GM12875 (cell line): ENCODE results near the gene ZBTB7C.

Source experiments
- H3K4me3 ChIP-seq: one replicate; pipeline ENCODE4 v1.5.1; 2011; ENCODE audit warnings: low read depth, low read length, control low read depth
- TF ChIP-seq, protein P1 (sequence below): IDR thresholded peaks from 2 replicates; pipeline ENCODE4 v1.5.1; 2011; ENCODE audit warnings: low read depth, mild to moderate bottlenecking, control low read depth, inconsistent platforms, low read length, moderate library complexity, borderline replicate concordance; ENCODE audit not compliant: insufficient read depth

The ZBTB7C gene

DNA sequence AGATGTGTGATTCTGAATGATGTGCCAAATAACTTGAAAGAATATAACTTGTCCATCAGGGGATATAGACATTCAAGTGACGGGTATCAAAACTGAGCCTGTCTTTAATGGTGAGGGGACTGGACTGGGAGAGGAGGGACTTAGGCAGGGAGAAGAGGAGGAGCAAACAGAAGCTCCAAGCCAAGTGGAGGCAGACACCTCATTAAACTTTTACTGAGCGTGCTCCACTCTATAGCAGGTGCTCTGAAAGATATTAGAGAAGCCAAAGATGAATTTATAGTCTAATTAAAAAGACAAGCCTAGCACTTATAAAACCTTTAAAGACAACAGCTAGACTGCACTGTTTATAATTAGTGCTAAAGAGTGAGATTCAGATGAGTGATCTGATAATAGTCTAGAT is 431.0 kb downstream of the ZBTB7C start:
- no peak overlapping the region for H3K4me3 ChIP-seq
- TF ChIP-seq, protein P1, sequence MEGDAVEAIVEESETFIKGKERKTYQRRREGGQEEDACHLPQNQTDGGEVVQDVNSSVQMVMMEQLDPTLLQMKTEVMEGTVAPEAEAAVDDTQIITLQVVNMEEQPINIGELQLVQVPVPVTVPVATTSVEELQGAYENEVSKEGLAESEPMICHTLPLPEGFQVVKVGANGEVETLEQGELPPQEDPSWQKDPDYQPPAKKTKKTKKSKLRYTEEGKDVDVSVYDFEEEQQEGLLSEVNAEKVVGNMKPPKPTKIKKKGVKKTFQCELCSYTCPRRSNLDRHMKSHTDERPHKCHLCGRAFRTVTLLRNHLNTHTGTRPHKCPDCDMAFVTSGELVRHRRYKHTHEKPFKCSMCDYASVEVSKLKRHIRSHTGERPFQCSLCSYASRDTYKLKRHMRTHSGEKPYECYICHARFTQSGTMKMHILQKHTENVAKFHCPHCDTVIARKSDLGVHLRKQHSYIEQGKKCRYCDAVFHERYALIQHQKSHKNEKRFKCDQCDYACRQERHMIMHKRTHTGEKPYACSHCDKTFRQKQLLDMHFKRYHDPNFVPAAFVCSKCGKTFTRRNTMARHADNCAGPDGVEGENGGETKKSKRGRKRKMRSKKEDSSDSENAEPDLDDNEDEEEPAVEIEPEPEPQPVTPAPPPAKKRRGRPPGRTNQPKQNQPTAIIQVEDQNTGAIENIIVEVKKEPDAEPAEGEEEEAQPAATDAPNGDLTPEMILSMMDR, result no peak
